ENCODE measurements around the gene FUOM. TPM values are rescaled to one million over a fixed set of nuclear protein-coding genes. Genes with fewer than 3 reads are reported as not detected.

FUOM gene
- polyA plus RNA-seq, 1 donor from 2014 or later, result not detected

DNA sequence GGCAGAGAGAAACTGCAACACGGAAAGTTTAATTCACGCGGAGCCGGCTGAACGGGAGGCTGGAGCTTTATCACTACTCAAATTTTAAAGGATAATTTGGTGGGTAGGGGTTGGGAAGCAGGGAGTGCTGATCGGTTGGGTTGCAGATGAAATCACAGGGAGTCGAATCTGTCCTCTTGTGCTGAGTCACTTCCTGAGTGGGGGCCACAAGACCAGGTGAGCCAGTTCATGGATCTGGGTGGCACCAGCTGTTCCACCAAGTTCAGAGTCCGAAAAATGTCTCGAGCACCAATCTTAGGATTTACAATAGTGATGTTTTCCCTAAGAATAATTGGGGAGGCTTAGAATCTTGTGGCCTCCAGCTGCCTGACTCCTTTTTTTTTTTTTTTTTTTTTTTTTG lies 14.3 kb downstream of the FUOM start:
- Histone ChIP-seq H3K4me2 (ENCODE audit: low read length) (no peak overlapping the region), H3K36me3 (ENCODE audit: insufficient read depth, low read length) (no peaks in the 10 kb centered on the region)

DNA sequence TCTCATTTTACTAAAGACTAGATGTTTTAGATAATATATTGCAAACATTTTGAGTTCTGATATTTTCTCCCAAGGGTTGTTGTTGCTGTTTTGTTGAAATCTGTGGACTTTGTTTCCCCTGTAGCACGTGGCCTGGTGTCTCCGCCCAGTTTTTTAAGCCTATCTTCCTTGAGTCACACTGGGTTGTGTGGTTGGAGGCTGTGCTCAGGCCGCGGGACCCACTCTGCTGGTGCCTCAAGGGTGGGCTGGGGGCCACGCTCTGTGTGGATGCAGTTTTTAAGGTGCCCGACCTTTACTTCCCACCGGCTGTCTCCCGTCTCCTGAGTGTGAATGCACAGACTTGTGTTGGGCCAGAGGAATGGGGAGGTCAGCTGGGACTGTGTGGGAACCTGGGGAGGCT lies 14.9 kb downstream of the FUOM start:
- H3K36me3 ChIP-seq (ENCODE audit: insufficient read depth, low read length), result no peaks in the 10 kb centered on the region
- no peaks in the 10 kb centered on the region for H3F3A ChIP-seq (ENCODE audit: insufficient read depth, low read length, poor library complexity, severe bottlenecking)
- H3K9me2 ChIP-seq (ENCODE audit: insufficient read depth, low read length), result no peaks in the 10 kb centered on the region
- no peak overlapping the region for H2AFZ ChIP-seq (ENCODE audit: low read depth, low read length)
- no peaks in the 10 kb centered on the region for H3K27me3 ChIP-seq (ENCODE audit: insufficient read depth, low read depth, low read length)
- no peaks in the 10 kb centered on the region for H3K9me3 ChIP-seq (ENCODE audit: low read length)
- H3K27ac ChIP-seq (ENCODE audit: low read length), result no peak overlapping the region
- no peak for TF ChIP-seq MXI1 (conservative IDR thresholded peaks at IDR 0.05; ENCODE audit: poor library complexity, severe bottlenecking)
- TF ChIP-seq EP300 (conservative IDR thresholded peaks at IDR 0.05; ENCODE audit: poor library complexity, severe bottlenecking), result no peak
- TF ChIP-seq SMC3 (conservative IDR thresholded peaks at IDR 0.05; ENCODE audit: poor library complexity), result no peak
- no peak for TF ChIP-seq TAF1 (IDR thresholded peaks at IDR 0.05; ENCODE audit: low read depth)
- no peaks in the 10 kb centered on the region for H3K79me2 ChIP-seq (replicated peaks; ENCODE audit: insufficient read depth, low read length)
- H3K9ac ChIP-seq (ENCODE audit: low read length), result no peak overlapping the region
- H3K4me2 ChIP-seq (ENCODE audit: low read length), result no peak overlapping the region
- no peak overlapping the region for H3K4me3 ChIP-seq (ENCODE audit: low read length)
- no peaks in the 10 kb centered on the region for H4K20me1 ChIP-seq (ENCODE audit: insufficient read depth)

More for the DNA sequence above, 14.3 kb downstream of the FUOM start:
- Histone ChIP-seq H3F3A (ENCODE audit: insufficient read depth, low read length, poor library complexity, severe bottlenecking) (no peaks in the 10 kb centered on the region), H3K9ac (ENCODE audit: low read length) (no peak overlapping the region), H4K20me1 (ENCODE audit: insufficient read depth) (no peaks in the 10 kb centered on the region), H3K4me3 (ENCODE audit: low read length) (no peak overlapping the region), H3K27ac (ENCODE audit: low read length) (no peak overlapping the region), H2AFZ (ENCODE audit: low read depth, low read length) (no peak overlapping the region), H3K9me3 (ENCODE audit: low read length) (no peaks in the 10 kb centered on the region), H3K27me3 (ENCODE audit: insufficient read depth, low read depth, low read length) (no peaks in the 10 kb centered on the region), H3K9me2 (ENCODE audit: insufficient read depth, low read length) (no peaks in the 10 kb centered on the region), H3K79me2 (replicated peaks; ENCODE audit: insufficient read depth, low read length) (no peaks in the 10 kb centered on the region)
- TF ChIP-seq RAD21 (conservative IDR thresholded peaks at IDR 0.05), result no peak
- no peak for TF ChIP-seq TAF1 (IDR thresholded peaks at IDR 0.05; ENCODE audit: low read depth)

DNA sequence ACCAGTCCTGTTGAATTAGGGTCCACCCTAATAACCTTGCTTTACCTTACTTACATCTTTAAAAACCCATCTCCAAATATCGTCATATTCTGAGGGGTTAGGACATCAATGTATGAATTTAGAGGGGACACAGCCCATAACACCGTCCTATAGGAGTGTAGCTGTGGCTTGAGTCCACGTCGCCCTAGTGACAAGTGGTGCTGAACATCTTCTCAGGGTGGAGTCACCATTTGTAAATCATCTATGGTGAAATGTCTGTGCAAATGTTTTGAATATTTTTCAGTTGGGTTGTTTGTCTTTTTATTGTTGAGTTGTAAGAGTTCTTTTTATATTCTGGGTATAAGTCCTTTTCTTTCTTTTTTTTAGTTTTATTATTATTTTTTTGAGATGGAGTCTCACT lies 15.8 kb downstream of the FUOM start:
- Histone ChIP-seq H3K4me2 (ENCODE audit: low read length) (no peak overlapping the region), H3K4me3 (ENCODE audit: low read length) (no peak overlapping the region), H3F3A (ENCODE audit: insufficient read depth, low read length, poor library complexity, severe bottlenecking) (no peaks in the 10 kb centered on the region), H4K20me1 (ENCODE audit: insufficient read depth) (no peaks in the 10 kb centered on the region), H3K79me2 (replicated peaks; ENCODE audit: insufficient read depth, low read length) (no peaks in the 10 kb centered on the region), H2AFZ (ENCODE audit: low read depth, low read length) (no peak overlapping the region), H3K36me3 (ENCODE audit: insufficient read depth, low read length) (no peaks in the 10 kb centered on the region), H3K9ac (ENCODE audit: low read length) (no peak overlapping the region), H3K27me3 (ENCODE audit: insufficient read depth, low read depth, low read length) (peaks cover 8% of the 10 kb centered on the region), H3K9me2 (ENCODE audit: insufficient read depth, low read length) (no peaks in the 10 kb centered on the region), H3K9me3 (ENCODE audit: low read length) (no peaks in the 10 kb centered on the region), H3K27ac (ENCODE audit: low read length) (no peak overlapping the region)
- TF ChIP-seq POLR2AphosphoS5 (IDR thresholded peaks at IDR 0.05) (no peak), MXI1 (conservative IDR thresholded peaks at IDR 0.05; ENCODE audit: poor library complexity, severe bottlenecking) (no peak), RAD21 (conservative IDR thresholded peaks at IDR 0.05) (no peak), EZH2 (IDR thresholded peaks at IDR 0.05; ENCODE audit: borderline replicate concordance, insufficient read depth, low read length, poor library complexity, severe bottlenecking) (no peak), EP300 (conservative IDR thresholded peaks at IDR 0.05; ENCODE audit: poor library complexity, severe bottlenecking) (no peak), TAF1 (IDR thresholded peaks at IDR 0.05; ENCODE audit: low read depth) (no peak), SMC3 (conservative IDR thresholded peaks at IDR 0.05; ENCODE audit: poor library complexity) (no peak)
- TF ChIP-seq, protein P1, sequence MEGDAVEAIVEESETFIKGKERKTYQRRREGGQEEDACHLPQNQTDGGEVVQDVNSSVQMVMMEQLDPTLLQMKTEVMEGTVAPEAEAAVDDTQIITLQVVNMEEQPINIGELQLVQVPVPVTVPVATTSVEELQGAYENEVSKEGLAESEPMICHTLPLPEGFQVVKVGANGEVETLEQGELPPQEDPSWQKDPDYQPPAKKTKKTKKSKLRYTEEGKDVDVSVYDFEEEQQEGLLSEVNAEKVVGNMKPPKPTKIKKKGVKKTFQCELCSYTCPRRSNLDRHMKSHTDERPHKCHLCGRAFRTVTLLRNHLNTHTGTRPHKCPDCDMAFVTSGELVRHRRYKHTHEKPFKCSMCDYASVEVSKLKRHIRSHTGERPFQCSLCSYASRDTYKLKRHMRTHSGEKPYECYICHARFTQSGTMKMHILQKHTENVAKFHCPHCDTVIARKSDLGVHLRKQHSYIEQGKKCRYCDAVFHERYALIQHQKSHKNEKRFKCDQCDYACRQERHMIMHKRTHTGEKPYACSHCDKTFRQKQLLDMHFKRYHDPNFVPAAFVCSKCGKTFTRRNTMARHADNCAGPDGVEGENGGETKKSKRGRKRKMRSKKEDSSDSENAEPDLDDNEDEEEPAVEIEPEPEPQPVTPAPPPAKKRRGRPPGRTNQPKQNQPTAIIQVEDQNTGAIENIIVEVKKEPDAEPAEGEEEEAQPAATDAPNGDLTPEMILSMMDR (IDR thresholded peaks at IDR 0.05; ENCODE audit: poor library complexity, severe bottlenecking), result no peak
- TF ChIP-seq, protein P2, sequence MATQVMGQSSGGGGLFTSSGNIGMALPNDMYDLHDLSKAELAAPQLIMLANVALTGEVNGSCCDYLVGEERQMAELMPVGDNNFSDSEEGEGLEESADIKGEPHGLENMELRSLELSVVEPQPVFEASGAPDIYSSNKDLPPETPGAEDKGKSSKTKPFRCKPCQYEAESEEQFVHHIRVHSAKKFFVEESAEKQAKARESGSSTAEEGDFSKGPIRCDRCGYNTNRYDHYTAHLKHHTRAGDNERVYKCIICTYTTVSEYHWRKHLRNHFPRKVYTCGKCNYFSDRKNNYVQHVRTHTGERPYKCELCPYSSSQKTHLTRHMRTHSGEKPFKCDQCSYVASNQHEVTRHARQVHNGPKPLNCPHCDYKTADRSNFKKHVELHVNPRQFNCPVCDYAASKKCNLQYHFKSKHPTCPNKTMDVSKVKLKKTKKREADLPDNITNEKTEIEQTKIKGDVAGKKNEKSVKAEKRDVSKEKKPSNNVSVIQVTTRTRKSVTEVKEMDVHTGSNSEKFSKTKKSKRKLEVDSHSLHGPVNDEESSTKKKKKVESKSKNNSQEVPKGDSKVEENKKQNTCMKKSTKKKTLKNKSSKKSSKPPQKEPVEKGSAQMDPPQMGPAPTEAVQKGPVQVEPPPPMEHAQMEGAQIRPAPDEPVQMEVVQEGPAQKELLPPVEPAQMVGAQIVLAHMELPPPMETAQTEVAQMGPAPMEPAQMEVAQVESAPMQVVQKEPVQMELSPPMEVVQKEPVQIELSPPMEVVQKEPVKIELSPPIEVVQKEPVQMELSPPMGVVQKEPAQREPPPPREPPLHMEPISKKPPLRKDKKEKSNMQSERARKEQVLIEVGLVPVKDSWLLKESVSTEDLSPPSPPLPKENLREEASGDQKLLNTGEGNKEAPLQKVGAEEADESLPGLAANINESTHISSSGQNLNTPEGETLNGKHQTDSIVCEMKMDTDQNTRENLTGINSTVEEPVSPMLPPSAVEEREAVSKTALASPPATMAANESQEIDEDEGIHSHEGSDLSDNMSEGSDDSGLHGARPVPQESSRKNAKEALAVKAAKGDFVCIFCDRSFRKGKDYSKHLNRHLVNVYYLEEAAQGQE (IDR thresholded peaks at IDR 0.05; ENCODE audit: borderline replicate concordance), result no peak

Data from neural cell (in vitro differentiated cells).